ENCODE measurements around the gene LRRC37A3.
"Not testable (repeated sequence)": the region's sequence is repeated elsewhere in the genome, so short reads cannot be mapped to it uniquely, and the experiment has no call there.

DNA sequence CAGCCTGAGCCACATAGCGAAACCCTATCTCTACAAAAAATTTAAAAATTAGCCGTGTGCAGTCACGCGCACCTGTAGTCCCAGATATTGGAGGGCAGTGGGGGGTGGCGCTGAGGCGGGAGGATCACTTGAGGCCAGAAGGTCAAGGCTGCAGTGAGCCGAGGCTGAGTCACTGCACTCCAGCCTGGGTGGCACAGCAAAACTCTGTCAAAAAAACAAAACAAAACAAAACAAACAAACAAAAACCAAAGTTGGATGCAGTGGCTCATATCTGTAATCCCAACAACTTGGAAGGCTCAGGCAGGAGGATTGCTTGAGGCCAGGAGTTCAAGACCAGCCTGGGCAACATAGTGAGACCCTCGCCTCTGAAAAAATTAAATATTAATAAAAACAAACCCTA is 75.4 kb downstream of the LRRC37A3 start:
- not testable (repeated sequence) for TF ChIP-seq POLR2AphosphoS5, POLR2A (IDR thresholded peaks at IDR 0.05; ENCODE audit: low read depth, low read length)

All from GM12892 (cell line).